ENCODE results near the gene GPR17.

The GPR17 gene

DNA sequence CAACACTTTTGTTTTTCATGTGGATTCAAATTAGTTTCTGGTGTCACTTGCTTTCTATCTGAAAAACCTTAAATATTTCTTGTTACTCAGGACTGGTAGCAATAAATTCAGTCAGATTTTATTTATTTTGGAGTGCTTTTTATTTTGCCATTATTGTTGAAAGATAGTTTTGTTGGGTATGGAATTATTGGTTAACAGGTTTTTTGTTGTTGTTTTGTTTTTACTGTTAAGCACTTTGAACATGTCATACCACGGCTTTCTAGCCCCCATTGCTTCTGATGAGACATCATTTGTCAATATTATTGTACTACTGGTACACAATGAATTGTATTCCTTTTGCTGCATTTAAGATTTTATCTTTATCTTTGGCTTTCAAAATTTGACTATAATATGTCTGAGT, 42.5 kb downstream of the GPR17 start:
- no peak for DNase-seq (ENCODE audit: low read depth)
- no peak overlapping the region for H3K4me3 ChIP-seq (ENCODE audit: low read depth, low read length)
- TF ChIP-seq CTCF (IDR thresholded peaks at IDR 0.05; ENCODE audit: low read depth, low read length, missing control alignments): no peak

DNA sequence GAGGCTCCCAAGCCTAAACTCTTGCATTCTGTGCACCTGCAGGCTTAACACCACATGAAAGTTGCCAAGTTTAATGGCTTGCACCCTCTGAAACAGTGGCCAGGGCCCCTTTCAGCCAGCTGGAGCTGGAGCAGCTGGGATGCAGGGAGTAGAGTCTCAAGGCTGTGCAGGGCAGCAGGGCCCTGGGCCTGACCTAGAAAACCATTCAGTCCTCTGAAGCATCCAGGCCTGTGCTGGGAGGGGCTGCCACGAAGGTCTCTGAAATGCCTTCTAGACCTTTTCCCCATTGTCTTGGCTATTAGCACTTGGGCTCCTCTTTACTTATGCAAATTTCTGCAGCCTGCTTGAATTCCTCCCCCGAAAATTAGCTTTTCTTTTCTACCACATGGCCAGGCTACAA, 44.7 kb downstream of the GPR17 start:
- DNase-seq (ENCODE audit: low read depth): no peak
- TF ChIP-seq CTCF (IDR thresholded peaks at IDR 0.05; ENCODE audit: low read depth, low read length, missing control alignments): no peak
- no peak overlapping the region for H3K4me3 ChIP-seq (ENCODE audit: low read depth, low read length)

- DNase-seq (ENCODE audit: low read depth): no peak
- H3K4me3 ChIP-seq (ENCODE audit: low read depth, low read length): no peak overlapping the region
- no peak for TF ChIP-seq CTCF (IDR thresholded peaks at IDR 0.05; ENCODE audit: low read depth, low read length, missing control alignments)
These were observed 49.0 kb downstream of the GPR17 start for GRCh38 chr2:127694986-127695385.

DNA sequence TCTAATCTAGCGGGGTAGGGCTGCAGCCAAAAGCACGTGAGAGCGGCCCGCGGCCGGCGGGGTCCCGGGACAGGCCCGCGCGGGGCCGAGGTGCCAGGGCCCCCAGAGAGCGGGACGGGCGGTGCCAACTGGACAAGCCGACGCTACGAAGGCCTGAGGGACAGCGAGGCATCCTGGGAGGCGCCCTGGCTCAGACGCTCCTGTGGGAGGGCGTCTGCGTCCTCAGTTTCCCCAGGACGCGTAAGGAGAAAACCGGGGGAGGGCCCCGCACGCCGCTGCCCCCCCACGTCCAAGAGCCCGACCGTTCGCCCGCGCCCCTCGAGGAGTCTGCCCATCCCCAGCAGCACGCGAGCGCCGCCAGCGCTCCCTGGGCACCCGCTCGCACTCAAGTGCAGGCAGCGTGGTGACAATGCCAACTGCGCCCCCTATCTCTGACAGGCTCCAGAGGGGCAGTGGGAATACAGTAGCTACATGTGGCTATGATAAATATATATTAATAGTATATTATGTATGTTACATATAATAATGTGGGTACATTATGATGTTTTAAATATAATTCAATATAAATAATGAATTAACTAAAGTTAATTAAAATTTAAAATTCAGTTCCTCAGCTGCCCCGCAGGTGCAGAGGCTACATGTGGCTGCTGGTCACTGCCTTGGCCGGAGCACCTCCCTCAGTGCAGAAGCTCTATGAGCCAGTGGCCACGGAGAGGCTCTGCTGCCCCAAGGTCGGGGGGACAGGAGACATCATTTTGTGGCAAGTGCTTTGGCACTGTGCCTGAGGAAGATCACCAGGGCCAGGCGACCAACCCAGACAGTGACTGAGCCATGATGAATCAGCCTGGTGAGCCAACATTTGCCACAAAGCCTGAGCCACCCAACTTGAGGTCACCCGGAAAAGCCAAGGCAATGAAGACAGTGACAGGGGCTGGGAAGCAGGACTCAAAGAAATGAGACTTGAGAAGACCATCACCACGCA, 49.8 kb downstream of the GPR17 start:
- DNase-seq (ENCODE audit: low read depth): no peak
- no peak overlapping the region for H3K4me3 ChIP-seq (ENCODE audit: low read depth, low read length)
- TF ChIP-seq CTCF (IDR thresholded peaks at IDR 0.05; ENCODE audit: low read depth, low read length, missing control alignments): no peak

DNA sequence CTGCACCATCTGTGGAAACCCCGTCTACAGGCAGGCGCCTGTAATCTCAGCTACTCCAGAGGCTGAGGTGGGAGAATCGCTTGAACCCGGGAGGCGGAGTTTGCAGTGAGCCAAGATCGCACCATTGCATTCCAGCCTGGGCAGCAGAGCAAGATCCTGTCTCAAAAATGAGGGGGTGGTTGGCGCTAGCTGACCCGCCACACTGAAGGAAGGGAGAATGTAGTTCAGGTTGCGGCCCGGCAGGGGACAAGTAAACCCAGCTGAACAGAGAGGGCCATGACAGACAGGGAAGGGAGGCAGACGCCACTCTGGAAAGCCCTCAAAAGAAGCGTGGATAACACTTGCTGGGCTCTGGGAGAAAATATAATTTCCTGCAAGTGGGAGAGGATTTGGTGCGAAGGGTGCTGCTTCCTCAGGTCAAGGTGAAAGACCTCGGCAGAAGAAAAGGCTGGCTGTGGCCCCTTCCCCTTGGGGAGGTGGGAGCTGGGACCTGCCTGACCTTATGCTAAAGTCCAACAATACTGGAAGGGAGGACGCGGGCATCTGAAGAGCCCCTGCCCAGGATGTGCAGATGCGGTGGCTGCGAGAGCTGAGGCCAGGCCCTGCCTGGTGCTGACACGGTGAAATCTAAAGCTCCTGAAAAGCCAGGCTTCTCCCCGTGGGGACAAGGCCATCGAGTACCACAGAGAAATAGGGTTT, 51.7 kb downstream of the GPR17 start:
- no peak overlapping the region for H3K4me3 ChIP-seq (ENCODE audit: low read depth, low read length)
- no peak for DNase-seq (ENCODE audit: low read depth)
- TF ChIP-seq CTCF (IDR thresholded peaks at IDR 0.05; ENCODE audit: low read depth, low read length, missing control alignments): no peak

GRCh38 chr2:127698553-127699355, 52.8 kb downstream of the GPR17 start:
- no peak for DNase-seq (ENCODE audit: low read depth)
- H3K4me3 ChIP-seq (ENCODE audit: low read depth, low read length): no peak overlapping the region
- TF ChIP-seq CTCF (IDR thresholded peaks at IDR 0.05; ENCODE audit: low read depth, low read length, missing control alignments): no peak
